Gastroesophageal sphincter (tissue), 4 donors: Measurements from ENCODE around the gene TAPT1. TPM values are rescaled to one million over a fixed set of nuclear protein-coding genes. Genes with fewer than 3 reads are reported as not detected.

Source experiments
- ATAC-seq: fragments of 150-250 bp; one replicate; pipeline ENCODE4 v1.9.1; 2016; ENCODE audit warnings: mild to moderate bottlenecking, moderate library complexity
- H3K27ac ChIP-seq, 4 donors: fragments of 200-600 bp; sonication (generic) in 3 of 4; 1 replicate in 3 of 4; 2 replicates in 1 of 4; pipeline ENCODE4 v1.5.1; 2016 to 2019
- H3K27me3 ChIP-seq: fragments of 200-600 bp; sonication (generic); one replicate; pipeline ENCODE4 v1.5.1; 2019
- H3K36me3 ChIP-seq, 2 donors: fragments of 200-600 bp; sonication (generic); one replicate each; pipeline ENCODE4 v1.5.1; 2019; ENCODE audit warnings: control low read depth in 1 of 2
- H3K4me1 ChIP-seq, 3 donors: fragments of 200-600 bp; sonication (generic); 1 replicate in 2 of 3; 2 replicates in 1 of 3; pipeline ENCODE4 v1.5.1; 2016 to 2019; ENCODE audit warnings: control low read depth in 2 of 3
- H3K4me3 ChIP-seq, 2 donors: fragments of 200-600 bp; sonication (generic); one replicate each; pipeline ENCODE4 v1.5.1; 2019; ENCODE audit warnings: mild to moderate bottlenecking in 1 of 2, moderate library complexity in 1 of 2
- H3K9me3 ChIP-seq, 3 donors: fragments of 200-600 bp; sonication (generic); one replicate each; pipeline ENCODE4 v1.5.1; 2017 to 2019; ENCODE audit warnings: control low read depth in 2 of 3
- EP300 ChIP-seq: sonication (generic); formaldehyde crosslinking; IDR thresholded peaks from one replicate; pipeline ENCODE4 v1.6.1; 2017; ENCODE audit warnings: antibody characterized with exemption, mild to moderate bottlenecking
- POLR2A ChIP-seq, 2 donors: fragments of 450-650 bp; IDR thresholded peaks; one replicate each; pipeline ENCODE4 v1.6.1; 2017; ENCODE audit warnings: antibody characterized with exemption in 2 of 2, mild to moderate bottlenecking in 2 of 2, moderate library complexity in 1 of 2
- POLR2AphosphoS5 ChIP-seq: sonication (generic); formaldehyde crosslinking; IDR thresholded peaks from one replicate; pipeline ENCODE4 v1.6.1; 2017; ENCODE audit warnings: antibody characterized with exemption
- WGBS, 2 donors: methylation state at CpG; one replicate each; pipeline ENCODE4 v1.1.5; 2018; ENCODE audit warnings: low coverage in 1 of 2; 5-methylcytosine and 5-hydroxymethylcytosine counted together
- total RNA-seq, 4 donors: library from RNA; depleted of rRNA; stranded (reverse); fragments of >200 nt; gene quantifications; one replicate each; pipeline ENCODE4 v1.1.0, GENCODE V29; 2016
- TF ChIP-seq, protein P1 (sequence below), 4 experiments: fragments of 200-600 bp in 2 of 4; fragments of 450-650 bp in 2 of 4; sonication (generic) in 1 of 4; IDR thresholded peaks; one replicate each; pipeline ENCODE4 v1.5.1; 2017 to 2019; ENCODE audit warnings: antibody characterized with exemption in 4 of 4, mild to moderate bottlenecking in 2 of 4, moderate library complexity in 2 of 4

TAPT1 gene
- total RNA-seq, 4 donors from 2014 or later: 29.9 to 40.4 (median 35.9) TPM

- H3K27ac ChIP-seq: no peak overlapping the region
- no peaks in the 10 kb centered on the region for H3K9me3 ChIP-seq
- no peaks in the 10 kb centered on the region for H3K27me3 ChIP-seq
- TF ChIP-seq POLR2A (IDR thresholded peaks at IDR 0.05): no peak
- TF ChIP-seq POLR2AphosphoS5: no peak
- TF ChIP-seq EP300: no peak
- TF ChIP-seq, protein P1, sequence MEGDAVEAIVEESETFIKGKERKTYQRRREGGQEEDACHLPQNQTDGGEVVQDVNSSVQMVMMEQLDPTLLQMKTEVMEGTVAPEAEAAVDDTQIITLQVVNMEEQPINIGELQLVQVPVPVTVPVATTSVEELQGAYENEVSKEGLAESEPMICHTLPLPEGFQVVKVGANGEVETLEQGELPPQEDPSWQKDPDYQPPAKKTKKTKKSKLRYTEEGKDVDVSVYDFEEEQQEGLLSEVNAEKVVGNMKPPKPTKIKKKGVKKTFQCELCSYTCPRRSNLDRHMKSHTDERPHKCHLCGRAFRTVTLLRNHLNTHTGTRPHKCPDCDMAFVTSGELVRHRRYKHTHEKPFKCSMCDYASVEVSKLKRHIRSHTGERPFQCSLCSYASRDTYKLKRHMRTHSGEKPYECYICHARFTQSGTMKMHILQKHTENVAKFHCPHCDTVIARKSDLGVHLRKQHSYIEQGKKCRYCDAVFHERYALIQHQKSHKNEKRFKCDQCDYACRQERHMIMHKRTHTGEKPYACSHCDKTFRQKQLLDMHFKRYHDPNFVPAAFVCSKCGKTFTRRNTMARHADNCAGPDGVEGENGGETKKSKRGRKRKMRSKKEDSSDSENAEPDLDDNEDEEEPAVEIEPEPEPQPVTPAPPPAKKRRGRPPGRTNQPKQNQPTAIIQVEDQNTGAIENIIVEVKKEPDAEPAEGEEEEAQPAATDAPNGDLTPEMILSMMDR (IDR thresholded peaks at IDR 0.05): no peak
- no peaks in the 10 kb centered on the region for H3K4me1 ChIP-seq
- peaks cover 0 to 37% of the 10 kb centered on the region in 2 donors for H3K36me3 ChIP-seq
- WGBS, 2 donors: 94 to 100% methylated on average over 2 of the region's 2 CpGs
- no peak for ATAC-seq
- H3K4me3 ChIP-seq: no peak overlapping the region
These were observed 22.3 kb upstream of the TAPT1 start for GRCh38 chr4:16248605-16249004.

GRCh38 chr4:16245241-16245640 is 19.0 kb upstream of the TAPT1 start:
- no peaks in the 10 kb centered on the region for H3K9me3 ChIP-seq
- no peaks in the 10 kb centered on the region for H3K27me3 ChIP-seq
- no peak for ATAC-seq
- no peaks in the 10 kb centered on the region for H3K4me1 ChIP-seq
- no peak overlapping the region for H3K27ac ChIP-seq
- WGBS, 2 donors: 91 to 100% methylated on average over 1 of the region's 1 CpG
- H3K4me3 ChIP-seq: no peak overlapping the region
- TF ChIP-seq POLR2A (IDR thresholded peaks at IDR 0.05) (no peak), POLR2AphosphoS5 (no peak), EP300 (no peak)
- TF ChIP-seq, protein P1 (IDR thresholded peaks at IDR 0.05): no peak
- H3K36me3 ChIP-seq: peaks cover 0 to 33% of the 10 kb centered on the region in 2 donors

- Histone ChIP-seq H3K27me3 (no peaks in the 10 kb centered on the region), H3K4me1 (no peaks in the 10 kb centered on the region), H3K27ac (no peak overlapping the region), H3K36me3 (peaks cover 0 to 33% of the 10 kb centered on the region in 2 donors), H3K4me3 (no peak overlapping the region), H3K9me3 (no peaks in the 10 kb centered on the region)
- TF ChIP-seq EP300: no peak
- TF ChIP-seq POLR2A (IDR thresholded peaks at IDR 0.05): no peak
- TF ChIP-seq, protein P1 (IDR thresholded peaks at IDR 0.05): no peak
- TF ChIP-seq POLR2AphosphoS5: no peak
- ATAC-seq: no peak
- WGBS, 2 donors: 22 to 81% methylated on average over 1 to 4 of the region's 4 CpGs
These were observed 17.0 kb upstream of the TAPT1 start for GRCh38 chr4:16243285-16243684.

DNA sequence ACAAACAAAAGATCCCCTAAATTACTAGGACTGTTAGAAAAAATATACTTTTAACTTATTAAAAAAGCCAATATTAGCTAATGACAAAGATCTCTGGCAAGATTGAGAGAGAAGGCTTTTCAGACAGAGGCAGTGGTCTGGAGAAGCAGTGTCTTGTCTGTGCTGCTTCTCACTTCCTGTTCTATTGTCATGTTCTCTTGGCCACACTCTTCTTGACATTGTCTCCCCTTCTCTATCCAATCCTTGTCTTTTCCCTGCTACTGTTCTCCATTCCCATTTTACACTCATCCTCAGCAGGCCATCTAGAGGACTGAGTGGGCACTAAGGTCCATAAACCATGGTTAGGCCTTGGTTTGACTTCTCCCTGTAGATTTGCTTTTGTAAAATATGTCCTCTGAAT is 14.0 kb upstream of the TAPT1 start:
- Histone ChIP-seq H3K36me3 (peaks cover 0 to 15% of the 10 kb centered on the region in 2 donors), H3K4me3 (no peak overlapping the region), H3K4me1 (no peaks in the 10 kb centered on the region), H3K9me3 (no peaks in the 10 kb centered on the region), H3K27ac (no peak overlapping the region), H3K27me3 (no peaks in the 10 kb centered on the region)
- ATAC-seq: no peak
- TF ChIP-seq POLR2A (IDR thresholded peaks at IDR 0.05): no peak
- TF ChIP-seq EP300: no peak
- TF ChIP-seq, protein P1 (IDR thresholded peaks at IDR 0.05): no peak
- TF ChIP-seq POLR2AphosphoS5: no peak

DNA sequence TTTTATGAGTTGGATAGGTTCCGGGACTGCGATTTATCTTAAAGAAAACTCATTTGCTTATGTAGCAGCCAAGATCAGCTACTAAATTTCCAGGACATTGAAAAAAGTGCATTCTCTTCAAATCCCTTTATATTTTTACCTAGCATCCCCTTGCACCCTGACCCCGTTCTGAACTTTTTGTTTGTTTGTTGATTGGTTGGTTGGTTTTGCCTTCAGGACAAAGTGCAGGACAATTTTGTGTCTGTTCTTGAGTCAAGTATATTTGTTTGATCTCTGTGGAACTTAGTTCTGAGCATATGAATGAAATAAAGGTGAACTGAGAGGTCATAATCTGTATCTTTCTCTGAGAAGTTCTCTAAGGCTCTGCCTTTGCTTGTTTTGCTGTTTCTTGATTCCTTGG is 12.8 kb upstream of the TAPT1 start:
- ATAC-seq: no peak
- TF ChIP-seq EP300: no peak
- TF ChIP-seq, protein P1 (IDR thresholded peaks at IDR 0.05): no peak
- TF ChIP-seq POLR2A (IDR thresholded peaks at IDR 0.05): no peak
- Histone ChIP-seq H3K36me3 (peaks cover 0 to 11% of the 10 kb centered on the region in 2 donors), H3K4me3 (no peak overlapping the region), H3K9me3 (no peaks in the 10 kb centered on the region), H3K27me3 (no peaks in the 10 kb centered on the region), H3K4me1 (no peaks in the 10 kb centered on the region), H3K27ac (no peak overlapping the region)
- 95 to 100% methylated on average over 3 of the region's 3 CpGs for WGBS, 2 donors
